ENCODE results near the gene FMNL2.

Gene FMNL2

GRCh38 chr2:152581360-152581759, 246.4 kb downstream of the FMNL2 start:
- H3K4me3 ChIP-seq (ENCODE audit: low read depth, low read length), result no peak overlapping the region
- in situ Hi-C loops (cut with HindIII; ENCODE audit: low sequenced_read_pairs), result no loop called here
- TF ChIP-seq, protein P1, sequence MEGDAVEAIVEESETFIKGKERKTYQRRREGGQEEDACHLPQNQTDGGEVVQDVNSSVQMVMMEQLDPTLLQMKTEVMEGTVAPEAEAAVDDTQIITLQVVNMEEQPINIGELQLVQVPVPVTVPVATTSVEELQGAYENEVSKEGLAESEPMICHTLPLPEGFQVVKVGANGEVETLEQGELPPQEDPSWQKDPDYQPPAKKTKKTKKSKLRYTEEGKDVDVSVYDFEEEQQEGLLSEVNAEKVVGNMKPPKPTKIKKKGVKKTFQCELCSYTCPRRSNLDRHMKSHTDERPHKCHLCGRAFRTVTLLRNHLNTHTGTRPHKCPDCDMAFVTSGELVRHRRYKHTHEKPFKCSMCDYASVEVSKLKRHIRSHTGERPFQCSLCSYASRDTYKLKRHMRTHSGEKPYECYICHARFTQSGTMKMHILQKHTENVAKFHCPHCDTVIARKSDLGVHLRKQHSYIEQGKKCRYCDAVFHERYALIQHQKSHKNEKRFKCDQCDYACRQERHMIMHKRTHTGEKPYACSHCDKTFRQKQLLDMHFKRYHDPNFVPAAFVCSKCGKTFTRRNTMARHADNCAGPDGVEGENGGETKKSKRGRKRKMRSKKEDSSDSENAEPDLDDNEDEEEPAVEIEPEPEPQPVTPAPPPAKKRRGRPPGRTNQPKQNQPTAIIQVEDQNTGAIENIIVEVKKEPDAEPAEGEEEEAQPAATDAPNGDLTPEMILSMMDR (IDR thresholded peaks at IDR 0.05; ENCODE audit: low read depth, low read length), result no peak
- DNase-seq (ENCODE audit: low read depth, low spot score), result no peak

DNA sequence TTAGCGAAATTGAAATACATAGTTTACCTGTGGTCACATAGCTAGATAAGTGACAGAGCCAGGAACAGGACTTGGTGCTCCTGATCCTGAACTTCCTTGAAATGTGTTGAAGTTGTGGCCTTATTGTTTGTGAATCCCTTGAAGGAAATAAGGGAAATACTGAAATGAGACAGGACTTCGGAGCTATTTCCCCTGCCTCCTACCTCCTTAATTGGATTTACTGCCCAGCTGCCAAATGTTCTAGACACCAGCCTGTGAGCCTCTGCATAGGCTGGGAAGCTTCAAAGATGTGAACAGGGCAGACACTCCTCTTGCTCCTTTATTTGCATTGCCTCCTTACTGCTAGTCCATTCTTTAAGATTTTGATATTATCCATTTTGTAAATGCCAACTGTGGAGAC, 247.1 kb downstream of the FMNL2 start:
- no peak overlapping the region for H3K4me3 ChIP-seq (ENCODE audit: low read depth, low read length)
- TF ChIP-seq, protein P1 (IDR thresholded peaks at IDR 0.05; ENCODE audit: low read depth, low read length), result no peak
- in situ Hi-C loops (cut with HindIII; ENCODE audit: low sequenced_read_pairs), result no loop called here
- DNase-seq (ENCODE audit: low read depth, low spot score), result no peak

- no peak for DNase-seq (ENCODE audit: low read depth, low spot score)
These were observed 248.7 kb downstream of the FMNL2 start for GRCh38 chr2:152583512-152584229.

GRCh38 chr2:152584301-152584700, 249.3 kb downstream of the FMNL2 start:
- no peak overlapping the region for H3K4me3 ChIP-seq (ENCODE audit: low read depth, low read length)
- TF ChIP-seq, protein P1 (IDR thresholded peaks at IDR 0.05; ENCODE audit: low read depth, low read length), result no peak
- DNase-seq (ENCODE audit: low read depth, low spot score), result peak; percentile 57
- in situ Hi-C loops (cut with HindIII; ENCODE audit: low sequenced_read_pairs), result no loop called here

More at GRCh38 chr2:152583512-152584229, 248.7 kb downstream of the FMNL2 start:
- TF ChIP-seq, protein P1 (IDR thresholded peaks at IDR 0.05; ENCODE audit: low read depth, low read length), result no peak
- no peak overlapping the region for H3K4me3 ChIP-seq (ENCODE audit: low read depth, low read length)
- in situ Hi-C loops (cut with HindIII; ENCODE audit: low sequenced_read_pairs), result no loop called here

GRCh38 chr2:152585830-152586484, 251.0 kb downstream of the FMNL2 start:
- peak; percentile 95 for DNase-seq (ENCODE audit: low read depth, low spot score)
- TF ChIP-seq, protein P1 (IDR thresholded peaks at IDR 0.05; ENCODE audit: low read depth, low read length), result no peak
- in situ Hi-C loops (cut with HindIII; ENCODE audit: low sequenced_read_pairs), result no loop called here
- no peak overlapping the region for H3K4me3 ChIP-seq (ENCODE audit: low read depth, low read length)

DNA sequence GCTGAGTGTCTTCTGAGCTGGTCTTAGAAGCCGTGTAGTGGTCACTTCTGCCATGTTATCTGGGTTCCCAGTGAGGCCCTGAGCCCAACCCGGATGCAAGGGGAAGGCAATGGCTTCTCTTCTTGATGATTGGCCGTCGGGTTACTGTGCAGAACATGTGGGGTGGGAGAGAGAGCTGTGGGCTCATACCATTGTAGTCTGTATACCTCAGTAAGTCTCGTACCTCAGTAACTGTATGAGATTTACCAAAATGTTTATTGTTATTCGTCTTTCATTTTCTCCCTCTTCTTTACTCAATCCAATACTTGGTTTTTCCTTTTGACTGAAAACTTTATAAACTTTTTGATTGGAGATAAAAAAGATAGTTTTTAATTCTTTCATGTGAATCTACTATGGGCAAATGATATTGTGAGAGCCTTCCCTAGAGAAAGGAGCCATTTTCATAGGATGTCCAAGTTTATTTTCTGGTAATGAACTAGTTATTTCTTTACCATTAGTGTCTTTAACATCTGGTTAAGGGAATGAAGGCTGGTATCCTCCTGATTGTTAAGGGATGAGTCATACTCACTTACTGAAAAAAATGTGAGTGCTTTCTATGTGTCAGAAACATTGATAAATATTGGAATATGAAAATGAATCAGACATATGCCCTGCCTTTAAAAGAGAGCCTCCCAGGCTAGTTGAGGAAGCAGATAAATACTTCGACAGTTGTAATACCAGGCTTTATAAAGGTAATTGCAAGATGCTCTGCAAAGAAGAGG, 252.4 kb downstream of the FMNL2 start:
- TF ChIP-seq, protein P1 (IDR thresholded peaks at IDR 0.05; ENCODE audit: low read depth, low read length), result no peak
- DNase-seq (ENCODE audit: low read depth, low spot score), result peak; percentile 27
- H3K4me3 ChIP-seq (ENCODE audit: low read depth, low read length), result no peak overlapping the region
- in situ Hi-C loops (cut with HindIII; ENCODE audit: low sequenced_read_pairs), result no loop called here

Measured in astrocyte of the spinal cord (primary cell).